Nephron progenitor cell (in vitro differentiated cells): Measurements from ENCODE around the gene RNF130.

Source experiments
- DNase-seq: peaks from one replicate; pipeline ENCODE4 v3.0.0; 2021
- H3K27ac Mint-ChIP-seq: 2 replicates; pipeline ENCODE4 v1.8.0; 2021; ENCODE audit warnings: mild to moderate bottlenecking, moderate library complexity, mixed read lengths
- H3K27me3 Mint-ChIP-seq: 2 replicates; pipeline ENCODE4 v1.8.0; 2021; ENCODE audit warnings: mild to moderate bottlenecking, low read depth, mixed read lengths; ENCODE audit not compliant: poor library complexity
- H3K36me3 Mint-ChIP-seq: 2 replicates; pipeline ENCODE4 v1.8.0; 2021; ENCODE audit warnings: low read depth, mixed read lengths
- H3K4me1 Mint-ChIP-seq: 2 replicates; pipeline ENCODE4 v1.8.0; 2021; ENCODE audit warnings: mixed read lengths
- H3K4me3 Mint-ChIP-seq: 2 replicates; pipeline ENCODE4 v1.8.0; 2021; ENCODE audit warnings: mild to moderate bottlenecking, moderate library complexity, mixed read lengths
- H3K9me3 Mint-ChIP-seq: 2 replicates; pipeline ENCODE4 v1.8.0; 2021; ENCODE audit warnings: mild to moderate bottlenecking, moderate library complexity, mixed read lengths
- CTCF ChIP-seq: fragments of 200-600 bp; sonication (generic); IDR thresholded peaks from 2 replicates; pipeline ENCODE4 v1.5.0; 2021; ENCODE audit warnings: antibody characterized with exemption

The RNF130 gene

GRCh38 chr5:180117000-180117725, 45.6 kb upstream of the RNF130 start:
- no peak for TF ChIP-seq CTCF
- Mint-ChIP-seq H3K27ac (peak overlapping the region; percentile 39), H3K27me3 (peaks cover 2% of the 10 kb centered on the region), H3K4me1 (peaks cover 26% of the 10 kb centered on the region), H3K9me3 (no peaks in the 10 kb centered on the region), H3K4me3 (no peak overlapping the region), H3K36me3 (no peaks in the 10 kb centered on the region)
- no peak for DNase-seq

- peak overlapping the region; percentile 42 for H3K27ac Mint-ChIP-seq
- H3K36me3 Mint-ChIP-seq, result no peaks in the 10 kb centered on the region
- TF ChIP-seq CTCF, result no peak
- H3K4me3 Mint-ChIP-seq, result no peak overlapping the region
- H3K27me3 Mint-ChIP-seq, result peaks cover 2% of the 10 kb centered on the region
- DNase-seq, result no peak
- H3K4me1 Mint-ChIP-seq, result peaks cover 26% of the 10 kb centered on the region
- H3K9me3 Mint-ChIP-seq, result no peaks in the 10 kb centered on the region
Measured at GRCh38 chr5:180116077-180116999, 44.8 kb upstream of the RNF130 start.

GRCh38 chr5:180115326-180116076, 43.9 kb upstream of the RNF130 start:
- no peaks in the 10 kb centered on the region for H3K9me3 Mint-ChIP-seq
- DNase-seq, result no peak
- H3K4me1 Mint-ChIP-seq, result peaks cover 26% of the 10 kb centered on the region
- H3K4me3 Mint-ChIP-seq, result no peak overlapping the region
- TF ChIP-seq CTCF, result no peak
- H3K27me3 Mint-ChIP-seq, result peaks cover 2% of the 10 kb centered on the region
- H3K27ac Mint-ChIP-seq, result no peak overlapping the region
- no peaks in the 10 kb centered on the region for H3K36me3 Mint-ChIP-seq

GRCh38 chr5:180114304-180115003, 42.9 kb upstream of the RNF130 start:
- peaks cover 2% of the 10 kb centered on the region for H3K27me3 Mint-ChIP-seq
- H3K4me3 Mint-ChIP-seq, result no peak overlapping the region
- H3K9me3 Mint-ChIP-seq, result no peaks in the 10 kb centered on the region
- DNase-seq, result no peak
- peaks cover 28% of the 10 kb centered on the region for H3K4me1 Mint-ChIP-seq
- no peak overlapping the region for H3K27ac Mint-ChIP-seq
- H3K36me3 Mint-ChIP-seq, result no peaks in the 10 kb centered on the region
- no peak for TF ChIP-seq CTCF

GRCh38 chr5:180113660-180114303, 42.2 kb upstream of the RNF130 start:
- DNase-seq, result no peak
- peaks cover 31% of the 10 kb centered on the region for H3K4me1 Mint-ChIP-seq
- no peak overlapping the region for H3K4me3 Mint-ChIP-seq
- H3K9me3 Mint-ChIP-seq, result no peaks in the 10 kb centered on the region
- peaks cover 3% of the 10 kb centered on the region for H3K27me3 Mint-ChIP-seq
- no peak for TF ChIP-seq CTCF
- no peaks in the 10 kb centered on the region for H3K36me3 Mint-ChIP-seq
- H3K27ac Mint-ChIP-seq, result no peak overlapping the region
